Uterus (tissue), 2 donors: ENCODE measurements around the gene CPSF4L.

ENCODE experiments used
- CTCF ChIP-seq, 4 experiments: fragments of 200-600 bp in 2 of 4; fragments of 450-650 bp in 2 of 4; sonication (generic) in 2 of 4; IDR thresholded peaks; one replicate each; pipeline ENCODE4 v1.5.1; 2016 to 2019; ENCODE audit warnings: antibody characterized with exemption in 4 of 4, mild to moderate bottlenecking in 2 of 4, moderate library complexity in 1 of 4
- POLR2A ChIP-seq, 2 donors: fragments of 450-650 bp; IDR thresholded peaks; one replicate each; pipeline ENCODE4 v1.6.1; 2016; ENCODE audit warnings: antibody characterized with exemption in 2 of 2, mild to moderate bottlenecking in 1 of 2, moderate library complexity in 1 of 2

- TF ChIP-seq CTCF (IDR thresholded peaks at IDR 0.05) (no peak), POLR2A (IDR thresholded peaks at IDR 0.05) (no peak)
These were observed 61.8 kb downstream of the CPSF4L start for GRCh38 chr17:73199751-73200317.
